Renal cortex interstitium (tissue), 11 donors: ENCODE measurements around the gene CHMP2A. TPM values are rescaled to one million over a fixed set of nuclear protein-coding genes. Genes with fewer than 3 reads are reported as not detected.
"Not testable (repeated sequence)": the region's sequence is repeated elsewhere in the genome, so short reads cannot be mapped to it uniquely, and the experiment has no call there.

Experiments used
- DNase-seq, 11 donors: peaks; one replicate each; pipeline ENCODE4 v3.0.0-alpha.2; 2013; ENCODE audit warnings: low read depth in 9 of 11, low spot score in 4 of 11; ENCODE audit errors: extremely low read depth in 1 of 11
- polyA plus RNA-seq, 3 donors: library from polyadenylated mRNA; unstranded; fragments of 120-200 nt; gene quantifications; one replicate each; pipeline ENCODE4 v1.2.1, GENCODE V29; 2013; ENCODE audit not compliant: insufficient read length in 3 of 3

Gene CHMP2A
- polyA plus RNA-seq, 3 donors, result 108 to 132 (median 128) TPM

- not testable (repeated sequence) for DNase-seq
Observed at GRCh38 chr19:58507602-58508223, 47.2 kb downstream of the CHMP2A start.

Other genes with a start within 250 kb of the CHMP2A start
- 10 to 100 TPM; 46.6 to 58.0 (median 53.8) TPM for gene ERVK3-1, start 249.7 kb downstream of the CHMP2A start, polyA plus RNA-seq
- gene ZSCAN22, start 228.1 kb downstream of the CHMP2A start, polyA plus RNA-seq, result 1 to 10 TPM; 3.6 to 3.8 (median 3.6) TPM
- 1 to 10 TPM in 2 of 3 donors, under 1 TPM in 1; 0.45 to 2.0 (median 1.5) TPM for gene A1BG, start 201.6 kb downstream of the CHMP2A start, polyA plus RNA-seq
- 1 to 10 TPM; 3.7 to 6.2 (median 5.2) TPM for gene ZNF497, start 192.4 kb downstream of the CHMP2A start, polyA plus RNA-seq
- 1 to 10 TPM; 3.3 to 6.0 (median 4.5) TPM for gene ZNF837, start 174.1 kb downstream of the CHMP2A start, polyA plus RNA-seq
- 1,000 to 10,000 TPM in 2 of 3 donors, 100 to 1,000 TPM in 1; 862 to 1,069 (median 1,060) TPM for gene RPS5, start 167.8 kb downstream of the CHMP2A start, polyA plus RNA-seq
- gene RNF225, start 159.4 kb downstream of the CHMP2A start, polyA plus RNA-seq, result not detected
- gene ZNF584, start 146.5 kb downstream of the CHMP2A start, polyA plus RNA-seq, result 10 to 100 TPM; 13.3 to 15.0 (median 13.3) TPM
- 10 to 100 TPM; 14.0 to 17.0 (median 14.1) TPM for gene ZNF132, start 115.0 kb downstream of the CHMP2A start, polyA plus RNA-seq
- 1 to 10 TPM; 5.2 to 7.4 (median 7.3) TPM for gene ZNF324B, start 103.5 kb downstream of the CHMP2A start, polyA plus RNA-seq
- gene ZNF324, start 88.0 kb downstream of the CHMP2A start, polyA plus RNA-seq, result 10 to 100 TPM in 2 of 3 donors, 1 to 10 TPM in 1; 7.3 to 11.5 (median 10.6) TPM
- gene ZNF446, start 78.8 kb downstream of the CHMP2A start, polyA plus RNA-seq, result 10 to 100 TPM; 11.7 to 19.5 (median 17.7) TPM
- 10 to 100 TPM in 2 of 3 donors, 1 to 10 TPM in 1; 7.8 to 13.4 (median 11.5) TPM for gene SLC27A5, start 43.1 kb downstream of the CHMP2A start, polyA plus RNA-seq
- 10 to 100 TPM in 2 of 3 donors, 1 to 10 TPM in 1; 8.7 to 15.0 (median 14.4) TPM for gene ZBTB45, start 35.3 kb downstream of the CHMP2A start, polyA plus RNA-seq
- gene TRIM28, start 11.0 kb downstream of the CHMP2A start, polyA plus RNA-seq, result 100 to 1,000 TPM; 672 to 838 (median 719) TPM
- gene UBE2M, start 3.5 kb upstream of the CHMP2A start, polyA plus RNA-seq, result 100 to 1,000 TPM in 1 of 3 donors, 10 to 100 TPM in 2; 87.9 to 107 (median 91.5) TPM
- gene MZF1, start 18.2 kb upstream of the CHMP2A start, polyA plus RNA-seq, result 10 to 100 TPM; 27.6 to 65.3 (median 34.1) TPM